Left kidney (tissue), 2 donors: ENCODE results near the gene AMOTL1. TPM values are rescaled to one million over a fixed set of nuclear protein-coding genes. Genes with fewer than 3 reads are reported as not detected.
"Not testable (repeated sequence)": the region's sequence is repeated elsewhere in the genome, so short reads cannot be mapped to it uniquely, and the experiment has no call there.

Experiments
- DNase-seq: peaks from one replicate; pipeline ENCODE4 v3.0.0-alpha.2; 2013
- polyA plus RNA-seq: library from polyadenylated mRNA; unstranded; fragments of 120-200 nt; gene quantifications from one replicate; pipeline ENCODE4 v1.2.1, GENCODE V29; 2013; ENCODE audit not compliant: insufficient read length

AMOTL1 gene
- polyA plus RNA-seq, 1 donor, result 46.4 TPM

- peak; percentile 77 for DNase-seq
These were observed 108.7 kb downstream of the AMOTL1 start for GRCh38 chr11:94876645-94877442.

- no peak for DNase-seq
These were observed 109.5 kb downstream of the AMOTL1 start for GRCh38 chr11:94877443-94878200.

GRCh38 chr11:94879006-94879405 is 110.8 kb downstream of the AMOTL1 start:
- no peak for DNase-seq

GRCh38 chr11:94880216-94880615 is 112.1 kb downstream of the AMOTL1 start:
- no peak for DNase-seq

GRCh38 chr11:94882931-94883330 is 114.8 kb downstream of the AMOTL1 start:
- no peak for DNase-seq

- no peak for DNase-seq
These were observed 115.7 kb downstream of the AMOTL1 start for GRCh38 chr11:94883878-94884277.

- DNase-seq, result no peak
These were observed 116.2 kb downstream of the AMOTL1 start for GRCh38 chr11:94884376-94884775.

GRCh38 chr11:94885133-94885532 is 117.0 kb downstream of the AMOTL1 start:
- no peak for DNase-seq

GRCh38 chr11:94885581-94885980 is 117.4 kb downstream of the AMOTL1 start:
- no peak for DNase-seq

- DNase-seq, result no peak
These were observed 120.0 kb downstream of the AMOTL1 start for GRCh38 chr11:94888204-94888603.

GRCh38 chr11:94895451-94895850 is 127.3 kb downstream of the AMOTL1 start:
- DNase-seq, result no peak

GRCh38 chr11:94895971-94896370 is 127.8 kb downstream of the AMOTL1 start:
- no peak for DNase-seq

GRCh38 chr11:94897330-94897768 is 129.2 kb downstream of the AMOTL1 start:
- DNase-seq, result peak; percentile 42

GRCh38 chr11:94907226-94907625 is 139.1 kb downstream of the AMOTL1 start:
- no peak for DNase-seq

- DNase-seq, result no peak
These were observed 141.2 kb downstream of the AMOTL1 start for GRCh38 chr11:94909371-94909820.

- DNase-seq, result no peak
These were observed 142.1 kb downstream of the AMOTL1 start for GRCh38 chr11:94910270-94910669.

- no peak for DNase-seq
These were observed 142.6 kb downstream of the AMOTL1 start for GRCh38 chr11:94910779-94911178.

GRCh38 chr11:94912806-94913205 is 144.7 kb downstream of the AMOTL1 start:
- DNase-seq, result no peak

GRCh38 chr11:94913718-94914394 is 145.7 kb downstream of the AMOTL1 start:
- not testable (repeated sequence) for DNase-seq

- DNase-seq, result no peak
These were observed 152.2 kb downstream of the AMOTL1 start for GRCh38 chr11:94920311-94920710.

GRCh38 chr11:94922321-94923003 is 154.3 kb downstream of the AMOTL1 start:
- no peak for DNase-seq

- DNase-seq, result no peak
These were observed 154.8 kb downstream of the AMOTL1 start for GRCh38 chr11:94923004-94923334.
